Vein endothelial cell (primary cell): ENCODE results near the gene CHRNB1. TPM values are rescaled to one million over a fixed set of nuclear protein-coding genes. Genes with fewer than 3 reads are reported as not detected.

ENCODE experiments used
- total RNA-seq: library from RNA; depleted of rRNA; stranded (reverse); fragments of >200 nt; gene quantifications from 2 replicates; pipeline ENCODE4 v1.2.3, GENCODE V29; 2012

CHRNB1 gene
- total RNA-seq, result 5.5 and 5.9 TPM in 2 replicates

GRCh38 chr17:7444682-7445618, at the start of gene CHRNB1:
Gene CHRNB1, plus strand, starts transcription at chr17:7445061. Its CDS starts 67 bp downstream, at chr17:7445128.

GRCh38 chr17:7403977-7404736, 40.7 kb upstream of the CHRNB1 start, which contains the start of gene TMEM256:
Gene TMEM256, minus strand, starts transcription at chr17:7404097. Its CDS starts 13 bp downstream, at chr17:7404084.

GRCh38 chr17:7407485-7408251, 37.2 kb upstream of the CHRNB1 start, which contains the start of gene NLGN2:
Gene NLGN2, plus strand, starts transcription at chr17:7407845. Its CDS starts 411 bp downstream, at chr17:7408256.

GRCh38 chr17:7419819-7420610, 24.8 kb upstream of the CHRNB1 start, which contains the start of gene SPEM1:
Gene SPEM1, plus strand, starts transcription at chr17:7420324. Its CDS starts 61 bp downstream, at chr17:7420385.

GRCh38 chr17:7425316-7425715, 19.5 kb upstream of the CHRNB1 start, which contains the start of gene SPEM2:
Gene SPEM2, plus strand, starts transcription at chr17:7425616. Its CDS starts 73 bp downstream, at chr17:7425689.

GRCh38 chr17:7428557-7428956, 16.3 kb upstream of the CHRNB1 start, which contains the start of gene SPEM3:
Gene SPEM3, plus strand, starts transcription at chr17:7428857. Its CDS starts 46 bp downstream, at chr17:7428903.

GRCh38 chr17:7439462-7440112, 5.3 kb upstream of the CHRNB1 start, which contains the start of gene FGF11:
Gene FGF11, plus strand, starts transcription at chr17:7439512. Its CDS starts 109 bp downstream, at chr17:7439621.

GRCh38 chr17:7479213-7480088, 34.6 kb downstream of the CHRNB1 start, which contains the start of gene ZBTB4:
Gene ZBTB4, minus strand, starts transcription at chr17:7479631. Its CDS starts 12,830 bp downstream, at chr17:7466801.

GRCh38 chr17:7481275-7481674, 36.4 kb downstream of the CHRNB1 start, which contains the start of gene SLC35G6:
Gene SLC35G6, plus strand, starts transcription at chr17:7481446. Its CDS starts 71 bp downstream, at chr17:7481517.

GRCh38 chr17:7484067-7484918, 39.4 kb downstream of the CHRNB1 start, which contains the start of gene POLR2A:
Gene POLR2A, plus strand, starts transcription at chr17:7484366.

Other genes starting within 250 kb of the CHRNB1 start
- gene DLG4, start 225.2 kb upstream of the CHRNB1 start, total RNA-seq, result 10.7 and 23.5 TPM in 2 replicates
- gene ACADVL, start 225.1 kb upstream of the CHRNB1 start, total RNA-seq, result 200 and 286 TPM in 2 replicates
- gene DVL2, start 210.5 kb upstream of the CHRNB1 start, total RNA-seq, result 54.3 and 57.8 TPM in 2 replicates
- gene PHF23, start 205.6 kb upstream of the CHRNB1 start, total RNA-seq, result 57.2 and 58.5 TPM in 2 replicates
- gene GABARAP, start 202.6 kb upstream of the CHRNB1 start, total RNA-seq, result 229 and 455 TPM in 2 replicates
- gene CTDNEP1, start 193.3 kb upstream of the CHRNB1 start, total RNA-seq, result 38.5 and 48.3 TPM in 2 replicates
- gene ELP5, start 192.8 kb upstream of the CHRNB1 start, total RNA-seq, result 36.9 and 42.9 TPM in 2 replicates
- gene CLDN7, start 182.6 kb upstream of the CHRNB1 start, total RNA-seq, result 10.8 and 13.4 TPM in 2 replicates
- 0.10 and 0.33 TPM in 2 replicates for gene SLC2A4, start 163.3 kb upstream of the CHRNB1 start, total RNA-seq
- 2.3 TPM in 1 of 2 replicates, not detected in the other for gene YBX2, start 150.4 kb upstream of the CHRNB1 start, total RNA-seq
- 949 and 999 TPM in 2 replicates for gene EIF5A, start 137.4 kb upstream of the CHRNB1 start, total RNA-seq
- gene GPS2, start 129.7 kb upstream of the CHRNB1 start, total RNA-seq, result 43.1 and 48.1 TPM in 2 replicates
- 17.0 and 21.3 TPM in 2 replicates for gene NEURL4, start 115.7 kb upstream of the CHRNB1 start, total RNA-seq
- gene ACAP1, start 108.5 kb upstream of the CHRNB1 start, total RNA-seq, result not detected in 2 replicates
- 2.6 and 3.6 TPM in 2 replicates for gene KCTD11, start 92.9 kb upstream of the CHRNB1 start, total RNA-seq
- gene TMEM95, start 89.9 kb upstream of the CHRNB1 start, total RNA-seq, result not detected in 2 replicates
- gene TNK1, start 64.0 kb upstream of the CHRNB1 start, total RNA-seq, result 0.38 and 0.65 TPM in 2 replicates
- 27.0 and 36.3 TPM in 2 replicates for gene PLSCR3, start 50.5 kb upstream of the CHRNB1 start, total RNA-seq
- gene TMEM256, start 41.0 kb upstream of the CHRNB1 start, total RNA-seq, result 41.6 and 153 TPM in 2 replicates
- 4.6 and 5.2 TPM in 2 replicates for gene NLGN2, start 37.2 kb upstream of the CHRNB1 start, total RNA-seq
- not detected in 2 replicates for gene SPEM1, start 24.7 kb upstream of the CHRNB1 start, total RNA-seq
- not detected in 2 replicates for gene SPEM2, start 19.4 kb upstream of the CHRNB1 start, total RNA-seq
- gene SPEM3, start 16.2 kb upstream of the CHRNB1 start, total RNA-seq, result not detected in 2 replicates
- gene TMEM102, start 9.6 kb upstream of the CHRNB1 start, total RNA-seq, result 13.1 and 13.6 TPM in 2 replicates
- 0.38 and 0.65 TPM in 2 replicates for gene FGF11, start 5.5 kb upstream of the CHRNB1 start, total RNA-seq
- 26.4 and 32.3 TPM in 2 replicates for gene ZBTB4, start 34.6 kb downstream of the CHRNB1 start, total RNA-seq
- gene SLC35G6, start 36.4 kb downstream of the CHRNB1 start, total RNA-seq, result not detected in 2 replicates
- gene POLR2A, start 39.3 kb downstream of the CHRNB1 start, total RNA-seq, result 128 and 163 TPM in 2 replicates
- 16.7 and 20.2 TPM in 2 replicates for gene TNFSF12, start 104.0 kb downstream of the CHRNB1 start, total RNA-seq
- gene TNFSF13, start 113.7 kb downstream of the CHRNB1 start, total RNA-seq, result 1.3 and 2.5 TPM in 2 replicates
- gene SENP3, start 116.9 kb downstream of the CHRNB1 start, total RNA-seq, result 78.2 and 91.8 TPM in 2 replicates
- 5.5 and 7.5 TPM in 2 replicates for gene CD68, start 134.6 kb downstream of the CHRNB1 start, total RNA-seq
- gene MPDU1, start 138.8 kb downstream of the CHRNB1 start, total RNA-seq, result 139 and 210 TPM in 2 replicates
- gene SOX15, start 145.0 kb downstream of the CHRNB1 start, total RNA-seq, result 0.33 TPM in 1 of 2 replicates, not detected in the other
- 35.9 and 44.5 TPM in 2 replicates for gene FXR2, start 169.8 kb downstream of the CHRNB1 start, total RNA-seq
- 18.3 and 25.2 TPM in 2 replicates for gene SAT2, start 182.8 kb downstream of the CHRNB1 start, total RNA-seq
- gene SHBG, start 185.1 kb downstream of the CHRNB1 start, total RNA-seq, result 0.19 TPM in 1 of 2 replicates, not detected in the other
- gene ATP1B2, start 205.9 kb downstream of the CHRNB1 start, total RNA-seq, result not detected in 2 replicates
- gene TP53, start 242.4 kb downstream of the CHRNB1 start, total RNA-seq, result 144 and 156 TPM in 2 replicates
- 11.8 and 13.5 TPM in 2 replicates for gene WRAP53, start 243.4 kb downstream of the CHRNB1 start, total RNA-seq